Measurements from ENCODE around the gene APOC3.

GRCh38 chr11:116811194-116811593 is 18.5 kb upstream of the APOC3 start:
- TF ChIP-seq CTCF (conservative IDR thresholded peaks at IDR 0.05; ENCODE audit: low read depth, low read length), result no peak
- no peak for TF ChIP-seq EZH2 (IDR thresholded peaks at IDR 0.05; ENCODE audit: low read length, unreplicated experiment)
